Osteocyte (in vitro differentiated cells): ENCODE measurements around the gene ARHGAP22. TPM values are rescaled to one million over a fixed set of nuclear protein-coding genes. Genes with fewer than 3 reads are reported as not detected.
A peak's percentile ranks its signal among the peaks of the same experiment; 100 is the strongest.

Source experiments
- DNase-seq: peaks from one replicate; pipeline ENCODE4 v3.0.0; 2021; ENCODE audit warnings: mixed read lengths; ENCODE audit not compliant: unreplicated experiment; ENCODE audit errors: extremely low spot score
- H3K27ac Mint-ChIP-seq: one replicate; pipeline ENCODE4 v1.8.0; 2021; ENCODE audit warnings: mild to moderate bottlenecking, mixed read lengths; ENCODE audit not compliant: unreplicated experiment
- H3K27me3 Mint-ChIP-seq: one replicate; pipeline ENCODE4 v1.8.0; 2021; ENCODE audit warnings: mixed read lengths; ENCODE audit not compliant: unreplicated experiment
- H3K36me3 Mint-ChIP-seq: one replicate; pipeline ENCODE4 v1.8.0; 2021; ENCODE audit warnings: mixed read lengths; ENCODE audit not compliant: unreplicated experiment
- H3K4me1 Mint-ChIP-seq: one replicate; pipeline ENCODE4 v1.8.0; 2021; ENCODE audit warnings: mixed read lengths; ENCODE audit not compliant: unreplicated experiment
- H3K4me3 Mint-ChIP-seq: one replicate; pipeline ENCODE4 v1.8.0; 2021; ENCODE audit warnings: mild to moderate bottlenecking, moderate library complexity, mixed read lengths; ENCODE audit not compliant: unreplicated experiment
- H3K9me3 Mint-ChIP-seq: one replicate; pipeline ENCODE4 v1.8.0; 2021; ENCODE audit warnings: mixed read lengths; ENCODE audit not compliant: unreplicated experiment
- total RNA-seq: library from RNA; stranded (reverse); gene quantifications from 2 replicates; pipeline ENCODE4 v1.2.1, GENCODE V29; 2021
- TF ChIP-seq, protein P1 (sequence below): fragments of 200-600 bp; sonication (generic); IDR thresholded peaks from 2 replicates; pipeline ENCODE4 v1.5.0; 2021; ENCODE audit warnings: antibody characterized with exemption, mild to moderate bottlenecking, moderate library complexity

ARHGAP22 gene
- total RNA-seq, 1 donor from 2014 or later, result 0.64 TPM

- H3K36me3 Mint-ChIP-seq, result no peaks in the 10 kb centered on the region
- no peak overlapping the region for H3K27ac Mint-ChIP-seq
- peak overlapping the region; percentile 68 for H3K4me3 Mint-ChIP-seq
- peaks cover 30% of the 10 kb centered on the region for H3K4me1 Mint-ChIP-seq
- DNase-seq, result peak; percentile 57
- H3K27me3 Mint-ChIP-seq, result no peaks in the 10 kb centered on the region
- H3K9me3 Mint-ChIP-seq, result no peaks in the 10 kb centered on the region
- TF ChIP-seq, protein P1, sequence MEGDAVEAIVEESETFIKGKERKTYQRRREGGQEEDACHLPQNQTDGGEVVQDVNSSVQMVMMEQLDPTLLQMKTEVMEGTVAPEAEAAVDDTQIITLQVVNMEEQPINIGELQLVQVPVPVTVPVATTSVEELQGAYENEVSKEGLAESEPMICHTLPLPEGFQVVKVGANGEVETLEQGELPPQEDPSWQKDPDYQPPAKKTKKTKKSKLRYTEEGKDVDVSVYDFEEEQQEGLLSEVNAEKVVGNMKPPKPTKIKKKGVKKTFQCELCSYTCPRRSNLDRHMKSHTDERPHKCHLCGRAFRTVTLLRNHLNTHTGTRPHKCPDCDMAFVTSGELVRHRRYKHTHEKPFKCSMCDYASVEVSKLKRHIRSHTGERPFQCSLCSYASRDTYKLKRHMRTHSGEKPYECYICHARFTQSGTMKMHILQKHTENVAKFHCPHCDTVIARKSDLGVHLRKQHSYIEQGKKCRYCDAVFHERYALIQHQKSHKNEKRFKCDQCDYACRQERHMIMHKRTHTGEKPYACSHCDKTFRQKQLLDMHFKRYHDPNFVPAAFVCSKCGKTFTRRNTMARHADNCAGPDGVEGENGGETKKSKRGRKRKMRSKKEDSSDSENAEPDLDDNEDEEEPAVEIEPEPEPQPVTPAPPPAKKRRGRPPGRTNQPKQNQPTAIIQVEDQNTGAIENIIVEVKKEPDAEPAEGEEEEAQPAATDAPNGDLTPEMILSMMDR, result no peak
Measured at GRCh38 chr10:48522011-48522765, 82.7 kb downstream of the ARHGAP22 start.

DNA sequence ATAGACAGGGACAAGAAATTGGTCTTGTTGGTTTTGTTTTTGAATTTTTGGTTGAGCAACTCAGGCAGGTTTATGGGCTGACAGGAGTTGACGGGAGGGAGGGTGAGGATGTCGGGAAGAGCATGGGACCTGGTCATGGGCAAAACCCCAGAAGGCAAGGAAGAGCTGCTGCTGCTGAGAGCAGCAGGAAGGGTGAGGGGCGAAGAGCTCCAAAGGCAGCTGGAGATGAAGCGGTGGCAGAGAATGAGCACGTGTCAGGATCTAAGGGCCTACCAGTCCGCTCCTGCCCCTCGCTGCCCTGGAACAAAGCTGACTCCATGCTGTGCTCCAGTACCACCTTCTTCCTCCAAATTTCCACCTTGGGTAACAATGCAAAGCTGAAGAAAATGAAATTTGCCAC is 84.3 kb downstream of the ARHGAP22 start:
- H3K4me1 Mint-ChIP-seq, result peaks cover 14% of the 10 kb centered on the region

GRCh38 chr10:48520184-48520506 is 84.7 kb downstream of the ARHGAP22 start:
- H3K27me3 Mint-ChIP-seq, result no peaks in the 10 kb centered on the region
- H3K36me3 Mint-ChIP-seq, result no peaks in the 10 kb centered on the region
- H3K9me3 Mint-ChIP-seq, result peaks cover 3% of the 10 kb centered on the region
- no peak overlapping the region for H3K4me3 Mint-ChIP-seq
- peaks cover 10% of the 10 kb centered on the region for H3K4me1 Mint-ChIP-seq
- peak; percentile 69 for DNase-seq
- TF ChIP-seq, protein P1, result no peak
- H3K27ac Mint-ChIP-seq, result no peak overlapping the region

More for the DNA sequence above, 84.3 kb downstream of the ARHGAP22 start:
- Mint-ChIP-seq H3K27me3 (no peaks in the 10 kb centered on the region), H3K4me3 (no peak overlapping the region), H3K36me3 (no peaks in the 10 kb centered on the region), H3K9me3 (no peaks in the 10 kb centered on the region), H3K27ac (no peak overlapping the region)
- TF ChIP-seq, protein P1, result no peak
- DNase-seq, result peak; percentile 44

DNA sequence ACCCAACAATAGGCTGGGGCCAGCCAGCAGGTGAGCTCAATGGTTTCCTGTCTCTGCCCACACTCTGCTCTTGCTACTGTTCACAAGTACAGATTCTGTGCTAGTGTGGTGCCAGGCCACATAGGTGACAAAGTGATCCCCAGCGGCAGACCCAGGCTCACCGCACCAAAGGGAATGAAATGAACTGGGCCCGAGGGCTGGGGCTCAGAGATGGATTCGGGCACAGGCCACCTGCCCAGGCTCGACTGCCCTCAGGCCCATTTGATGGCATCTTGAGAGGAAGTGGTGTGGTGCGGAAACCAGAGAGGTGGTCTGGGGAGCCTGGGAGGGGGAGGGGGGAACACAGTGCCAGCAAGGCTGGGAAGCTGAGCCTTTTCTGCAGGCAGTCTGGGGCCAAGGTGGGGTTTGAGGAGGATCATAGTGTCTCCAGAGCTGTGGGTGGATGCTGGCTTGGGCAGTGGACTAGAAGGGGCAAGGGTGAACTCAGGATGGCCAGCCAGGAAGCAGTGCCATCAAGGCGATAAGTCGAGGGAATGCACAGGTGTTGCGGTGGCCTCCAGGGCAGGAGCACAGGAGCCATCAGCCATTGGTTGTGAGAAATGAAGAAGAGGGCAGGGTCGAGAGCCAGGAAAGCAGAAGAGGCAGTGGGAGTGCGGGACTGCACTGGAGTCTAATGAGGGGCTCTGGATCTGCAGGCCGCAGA is 85.2 kb downstream of the ARHGAP22 start:
- Mint-ChIP-seq H3K4me1 (peaks cover 8% of the 10 kb centered on the region), H3K27me3 (no peaks in the 10 kb centered on the region), H3K4me3 (no peak overlapping the region), H3K9me3 (peaks cover 8% of the 10 kb centered on the region), H3K36me3 (no peaks in the 10 kb centered on the region), H3K27ac (no peak overlapping the region)
- DNase-seq, result peak; percentile 70
- TF ChIP-seq, protein P1, result no peak

DNA sequence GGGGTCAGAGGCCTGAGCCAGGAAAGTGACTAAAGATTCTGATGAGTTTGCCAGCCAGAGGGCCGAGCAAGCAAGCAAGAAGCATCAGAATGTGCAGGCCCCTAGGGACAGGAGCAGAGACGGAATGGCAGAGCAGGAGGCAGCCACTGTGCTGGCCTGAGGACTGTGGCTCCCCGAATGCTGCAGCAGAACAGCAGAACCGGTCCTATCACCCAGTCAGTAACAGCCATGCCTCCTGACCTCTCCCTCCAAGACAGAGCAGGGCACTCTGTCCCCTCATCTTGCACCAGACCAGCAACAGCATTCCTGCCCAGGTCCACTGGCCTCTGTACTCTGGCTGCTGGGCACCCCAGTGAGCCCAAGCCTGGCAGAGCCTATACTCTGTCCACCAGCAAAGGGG is 85.9 kb downstream of the ARHGAP22 start:
- Mint-ChIP-seq H3K9me3 (peaks cover 9% of the 10 kb centered on the region), H3K36me3 (no peaks in the 10 kb centered on the region), H3K4me3 (no peak overlapping the region), H3K27me3 (no peaks in the 10 kb centered on the region), H3K27ac (no peak overlapping the region), H3K4me1 (peaks cover 8% of the 10 kb centered on the region)
- DNase-seq, result peak; percentile 60
- TF ChIP-seq, protein P1, result no peak
